Mammary epithelial cell (primary cell): ENCODE results near the gene KRT7.
"Not testable (repeated sequence)": the region's sequence is repeated elsewhere in the genome, so short reads cannot be mapped to it uniquely, and the experiment has no call there.

ENCODE experiments used
- CTCF ChIP-seq, 2 donors: IDR thresholded peaks in 1 of 2; conservative IDR thresholded peaks in 1 of 2; 2 replicates each; pipeline ENCODE4 v1.5.1; 2011 to 2012; ENCODE audit warnings: inconsistent platforms in 2 of 2, low read length in 2 of 2, mild to moderate bottlenecking in 2 of 2, control low read depth in 1 of 2, low read depth in 1 of 2; ENCODE audit not compliant: insufficient read depth in 1 of 2; ENCODE audit errors: extremely low read depth in 1 of 2
- EZH2 ChIP-seq: IDR thresholded peaks from 2 replicates; pipeline ENCODE4 v1.6.1; 2012; ENCODE audit warnings: low read length, inconsistent platforms, borderline replicate concordance

- not testable (repeated sequence) for TF ChIP-seq CTCF (conservative IDR thresholded peaks at IDR 0.05 in 1 of 2, IDR thresholded peaks at IDR 0.05 in 1 of 2; ENCODE audit: extremely low read depth in 1 of 2, insufficient read depth in 1 of 2, low read depth in 1 of 2, low read length in 2 of 2); EZH2
These were observed 57.6 kb downstream of the KRT7 start for GRCh38 chr12:52290483-52291134.
